GM19452 (cell line): ENCODE data around the gene MAP3K5.

Experiments
- ATAC-seq: cut with Tn5 transposase; IDR thresholded peaks from one replicate; pipeline ENCODE4 v1.9.1; 2021; ENCODE audit not compliant: unreplicated experiment

Gene MAP3K5

GRCh38 chr6:136549300-136550044 lies 242.8 kb downstream of the MAP3K5 start:
- peak; percentile 11 for ATAC-seq

GRCh38 chr6:136548582-136549299 lies 243.5 kb downstream of the MAP3K5 start:
- no peak for ATAC-seq

- no peak for ATAC-seq
Observed at GRCh38 chr6:136547871-136548270, 244.4 kb downstream of the MAP3K5 start.

- no peak for ATAC-seq
Observed at GRCh38 chr6:136547336-136547735, 244.9 kb downstream of the MAP3K5 start.

GRCh38 chr6:136546331-136546730 lies 245.9 kb downstream of the MAP3K5 start:
- no peak for ATAC-seq

- ATAC-seq = no peak
Observed at GRCh38 chr6:136544326-136544725, 248.0 kb downstream of the MAP3K5 start.

- no peak for ATAC-seq
Observed at GRCh38 chr6:136541395-136541794, 250.9 kb downstream of the MAP3K5 start.

GRCh38 chr6:136539967-136540652 lies 252.2 kb downstream of the MAP3K5 start:
- ATAC-seq = no peak

GRCh38 chr6:136538836-136539235 lies 253.4 kb downstream of the MAP3K5 start:
- ATAC-seq = no peak

- no peak for ATAC-seq
Observed at GRCh38 chr6:136535880-136536650, 256.2 kb downstream of the MAP3K5 start.

- no peak for ATAC-seq
Observed at GRCh38 chr6:136535017-136535765, 257.1 kb downstream of the MAP3K5 start.

GRCh38 chr6:136534268-136534667 lies 258.0 kb downstream of the MAP3K5 start:
- ATAC-seq = no peak

- no peak for ATAC-seq
Observed at GRCh38 chr6:136533487-136533886, 258.8 kb downstream of the MAP3K5 start.

GRCh38 chr6:136532030-136532429 lies 260.2 kb downstream of the MAP3K5 start:
- ATAC-seq = no peak

- ATAC-seq = no peak
Observed at GRCh38 chr6:136529710-136530109, 262.6 kb downstream of the MAP3K5 start.

- ATAC-seq = no peak
Observed at GRCh38 chr6:136528477-136528876, 263.8 kb downstream of the MAP3K5 start.

- no peak for ATAC-seq
Observed at GRCh38 chr6:136527831-136528230, 264.4 kb downstream of the MAP3K5 start.

GRCh38 chr6:136526937-136527336 lies 265.3 kb downstream of the MAP3K5 start:
- no peak for ATAC-seq

- no peak for ATAC-seq
Observed at GRCh38 chr6:136526196-136526930, 265.9 kb downstream of the MAP3K5 start.
